Mucosa of stomach (tissue), 1 donor: ENCODE measurements around the gene FLYWCH1.

ENCODE experiments used
- H3K27me3 ChIP-seq: one replicate; pipeline ENCODE4 v1.7.0; 2013; ENCODE audit warnings: mild to moderate bottlenecking, low read length; ENCODE audit not compliant: control insufficient read depth, insufficient read depth
- H3K36me3 ChIP-seq: one replicate; pipeline ENCODE4 v1.7.0; 2013; ENCODE audit warnings: low read length; ENCODE audit not compliant: control insufficient read depth, insufficient read depth
- H3K4me1 ChIP-seq: one replicate; pipeline ENCODE4 v1.7.0; 2013; ENCODE audit warnings: mild to moderate bottlenecking, low read length; ENCODE audit not compliant: control insufficient read depth, insufficient read depth
- H3K4me3 ChIP-seq: one replicate; pipeline ENCODE4 v1.7.0; 2013; ENCODE audit warnings: low read length
- H3K9ac ChIP-seq: one replicate; pipeline ENCODE4 v1.7.0; 2013; ENCODE audit warnings: mild to moderate bottlenecking, low read length, moderate library complexity
- H3K9me3 ChIP-seq: one replicate; pipeline ENCODE4 v1.7.0; 2013; ENCODE audit warnings: mild to moderate bottlenecking, low read length, moderate library complexity; ENCODE audit not compliant: control insufficient read depth
- donor health status: Pancreatic carcinoma.

Gene FLYWCH1

GRCh38 chr16:2980227-2981176 lies 68.8 kb downstream of the FLYWCH1 start, which contains the start of gene PKMYT1:
PKMYT1 (minus strand) TSS chr16:2980446; CDS start chr16:2979657, 789 bp downstream.
- Histone ChIP-seq H3K36me3 (no peaks in the 10 kb centered on the region), H3K27me3 (peaks cover 6% of the 10 kb centered on the region), H3K4me3 (peak within 1 kb of the TSS; percentile 47), H3K9ac (peak within 1 kb of the TSS; percentile 94), H3K4me1 (peaks cover 33% of the 10 kb centered on the region), H3K9me3 (no peaks in the 10 kb centered on the region)

GRCh38 chr16:2981177-2981898 lies 69.6 kb downstream of the FLYWCH1 start:
- Histone ChIP-seq H3K27me3 (peaks cover 11% of the 10 kb centered on the region), H3K9ac (peak overlapping the region; percentile 94), H3K4me3 (peak overlapping the region; percentile 47), H3K4me1 (peaks cover 35% of the 10 kb centered on the region), H3K9me3 (no peaks in the 10 kb centered on the region), H3K36me3 (no peaks in the 10 kb centered on the region)

- Histone ChIP-seq H3K36me3 (no peaks in the 10 kb centered on the region), H3K4me1 (peaks cover 35% of the 10 kb centered on the region), H3K4me3 (no peak overlapping the region), H3K9ac (no peak overlapping the region), H3K27me3 (peaks cover 12% of the 10 kb centered on the region), H3K9me3 (no peaks in the 10 kb centered on the region)
Measured at GRCh38 chr16:2981899-2982250, 70.1 kb downstream of the FLYWCH1 start.

DNA sequence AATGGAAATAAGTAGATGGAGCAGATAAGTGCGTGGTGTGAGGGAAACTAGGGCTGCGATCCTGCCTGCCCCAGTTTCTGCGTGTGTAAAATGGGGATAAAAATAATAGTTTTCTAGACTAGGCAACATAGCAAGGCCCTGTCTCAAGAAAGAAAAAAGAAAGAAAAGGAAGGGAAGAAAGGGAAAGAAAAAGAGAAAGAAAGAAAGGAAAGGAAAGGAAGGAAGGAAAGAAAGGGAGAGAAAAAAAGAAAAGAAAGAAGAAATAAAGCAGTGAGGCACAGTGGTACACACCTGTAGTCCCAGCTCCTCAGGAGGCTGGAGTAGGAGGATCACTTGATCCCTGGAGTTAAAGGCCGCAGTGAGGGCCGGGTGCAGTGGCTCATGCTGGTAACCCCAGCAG lies 70.7 kb downstream of the FLYWCH1 start:
- Histone ChIP-seq H3K4me1 (peaks cover 32% of the 10 kb centered on the region), H3K27me3 (peaks cover 12% of the 10 kb centered on the region), H3K36me3 (no peaks in the 10 kb centered on the region), H3K4me3 (no peak overlapping the region), H3K9me3 (no peaks in the 10 kb centered on the region), H3K9ac (no peak overlapping the region)

DNA sequence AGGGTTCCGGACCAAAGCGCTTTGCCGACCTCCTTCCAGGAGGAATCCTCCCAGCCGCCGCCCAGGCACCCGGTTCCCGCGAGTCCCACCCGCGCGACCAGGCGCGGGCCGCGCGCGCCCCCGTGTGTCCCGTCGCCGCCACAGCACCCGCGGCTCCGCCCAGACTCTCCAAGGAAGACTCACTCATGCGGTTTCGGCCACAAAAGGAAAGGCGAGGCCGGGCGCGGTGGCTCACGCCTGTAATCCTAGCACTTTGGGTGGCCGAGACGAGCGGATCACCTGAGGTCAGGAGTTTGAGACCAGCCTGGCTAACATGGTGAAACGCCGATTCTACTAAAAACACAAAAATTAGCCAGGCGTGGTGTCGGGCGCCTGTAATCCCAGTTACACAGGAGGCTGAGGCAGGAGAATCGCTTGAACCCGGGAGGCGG lies 72.0 kb downstream of the FLYWCH1 start:
- no peaks in the 10 kb centered on the region for H3K36me3 ChIP-seq
- H3K27me3 ChIP-seq: peaks cover 22% of the 10 kb centered on the region
- H3K9ac ChIP-seq: no peak overlapping the region
- H3K9me3 ChIP-seq: no peaks in the 10 kb centered on the region
- no peak overlapping the region for H3K4me3 ChIP-seq
- peaks cover 23% of the 10 kb centered on the region for H3K4me1 ChIP-seq

- Histone ChIP-seq H3K9me3 (no peaks in the 10 kb centered on the region), H3K27me3 (peaks cover 22% of the 10 kb centered on the region), H3K36me3 (no peaks in the 10 kb centered on the region), H3K9ac (no peak overlapping the region), H3K4me3 (no peak overlapping the region), H3K4me1 (peaks cover 19% of the 10 kb centered on the region)
Measured at GRCh38 chr16:2985462-2985861, 73.7 kb downstream of the FLYWCH1 start.

DNA sequence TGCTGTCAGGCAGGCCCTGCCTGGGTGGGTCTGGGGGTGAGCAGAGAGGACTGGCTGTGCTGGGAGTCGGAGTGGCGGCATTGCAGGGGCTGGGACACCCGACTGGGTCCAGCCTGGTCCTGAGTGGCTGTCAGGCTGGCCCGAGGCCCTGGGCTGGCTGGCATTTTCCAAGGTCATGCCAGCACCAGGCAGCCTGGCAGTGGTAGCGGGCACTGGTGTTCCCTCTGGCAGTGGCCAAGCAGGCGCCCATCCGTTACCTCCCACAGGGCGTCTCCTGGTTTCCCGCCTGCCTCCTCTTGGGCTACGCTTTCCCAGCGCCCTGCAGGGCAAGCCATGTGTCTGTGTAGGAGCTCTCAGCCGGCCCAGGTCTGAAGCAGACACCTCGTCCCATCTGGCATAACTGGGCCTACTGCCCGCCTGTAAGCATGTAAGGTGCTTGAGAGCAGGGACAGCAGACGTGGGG lies 74.2 kb downstream of the FLYWCH1 start:
- H3K4me1 ChIP-seq: peaks cover 21% of the 10 kb centered on the region
- no peak overlapping the region for H3K9ac ChIP-seq
- no peak overlapping the region for H3K4me3 ChIP-seq
- no peaks in the 10 kb centered on the region for H3K36me3 ChIP-seq
- H3K27me3 ChIP-seq: peaks cover 22% of the 10 kb centered on the region
- H3K9me3 ChIP-seq: no peaks in the 10 kb centered on the region

- H3K4me3 ChIP-seq: no peak overlapping the region
- peaks cover 22% of the 10 kb centered on the region for H3K27me3 ChIP-seq
- H3K36me3 ChIP-seq: no peaks in the 10 kb centered on the region
- no peak overlapping the region for H3K9ac ChIP-seq
- peaks cover 21% of the 10 kb centered on the region for H3K4me1 ChIP-seq
- no peaks in the 10 kb centered on the region for H3K9me3 ChIP-seq
Measured at GRCh38 chr16:2986623-2987188, 75.0 kb downstream of the FLYWCH1 start.

DNA sequence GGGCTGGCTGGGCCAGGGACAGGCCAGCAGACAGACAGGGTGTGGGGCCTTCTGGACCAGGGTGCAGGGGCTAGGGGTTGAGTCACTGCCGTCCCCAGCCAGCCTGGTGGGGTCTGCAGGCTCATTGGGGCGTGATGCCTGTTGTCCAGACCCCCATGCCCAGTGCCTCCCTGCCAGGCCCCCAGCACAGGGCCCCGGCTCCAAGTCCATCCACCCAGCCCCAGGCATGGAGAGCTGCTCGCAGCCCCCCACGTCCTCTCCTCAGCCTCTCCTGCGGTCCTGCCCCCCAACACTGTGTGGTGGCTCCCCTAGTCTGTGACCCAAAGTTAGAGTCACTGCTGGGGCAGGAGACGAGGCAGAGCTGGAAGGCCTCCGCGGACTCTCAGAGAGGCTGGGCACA lies 75.6 kb downstream of the FLYWCH1 start:
- Histone ChIP-seq H3K27me3 (peaks cover 22% of the 10 kb centered on the region), H3K36me3 (no peaks in the 10 kb centered on the region), H3K9ac (no peak overlapping the region), H3K4me3 (no peak overlapping the region), H3K9me3 (no peaks in the 10 kb centered on the region), H3K4me1 (peaks cover 24% of the 10 kb centered on the region)

DNA sequence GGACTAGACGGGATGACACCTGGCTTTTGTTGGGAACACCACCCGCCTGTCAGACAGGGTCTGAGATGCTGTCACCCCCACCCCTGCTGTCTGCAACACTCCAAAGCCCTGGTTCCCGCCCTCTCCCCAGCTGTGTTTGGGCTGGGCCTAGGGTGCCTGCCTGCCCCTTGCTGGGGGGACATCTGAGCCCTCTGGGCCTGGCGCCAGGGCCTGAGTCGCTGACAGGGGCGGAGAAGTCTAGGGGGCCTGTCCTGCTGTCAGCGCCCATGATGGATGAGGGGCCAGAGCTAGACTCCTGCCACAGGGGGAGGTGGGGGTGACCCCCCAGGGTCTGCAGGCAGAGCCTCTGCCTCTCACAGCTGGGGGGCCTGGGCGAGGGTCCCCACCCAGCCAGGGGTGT lies 76.1 kb downstream of the FLYWCH1 start:
- no peak overlapping the region for H3K4me3 ChIP-seq
- H3K4me1 ChIP-seq: peaks cover 26% of the 10 kb centered on the region
- H3K36me3 ChIP-seq: no peaks in the 10 kb centered on the region
- peaks cover 22% of the 10 kb centered on the region for H3K27me3 ChIP-seq
- H3K9ac ChIP-seq: no peak overlapping the region
- H3K9me3 ChIP-seq: no peaks in the 10 kb centered on the region

DNA sequence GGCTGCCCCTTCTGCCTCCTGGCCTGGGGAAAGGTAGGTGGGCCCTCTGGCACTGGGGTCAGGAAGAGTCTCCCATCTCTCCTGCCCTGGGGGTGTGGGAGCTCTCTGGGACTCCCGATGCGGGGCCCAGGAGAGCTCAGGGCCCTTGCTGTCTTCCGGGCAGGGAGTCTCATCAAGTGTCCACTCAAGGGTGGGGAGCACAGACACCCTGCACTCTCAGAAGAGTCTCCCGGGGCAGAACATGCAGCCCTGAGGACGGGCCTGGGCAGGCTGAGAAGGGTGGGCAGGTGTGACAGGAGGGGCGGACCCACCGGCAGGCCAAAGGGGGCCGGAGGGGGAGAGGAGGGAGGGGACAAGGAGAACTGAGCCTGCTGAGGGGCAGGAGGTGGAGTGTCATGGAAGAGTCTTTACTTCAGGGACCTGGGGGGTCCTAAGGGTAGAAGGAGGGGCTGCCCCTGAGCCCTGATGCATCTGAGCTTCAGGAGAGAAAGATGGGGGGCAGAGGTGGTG lies 76.9 kb downstream of the FLYWCH1 start:
- no peak overlapping the region for H3K9ac ChIP-seq
- H3K36me3 ChIP-seq: no peaks in the 10 kb centered on the region
- H3K4me1 ChIP-seq: peaks cover 26% of the 10 kb centered on the region
- peaks cover 22% of the 10 kb centered on the region for H3K27me3 ChIP-seq
- H3K4me3 ChIP-seq: no peak overlapping the region
- no peaks in the 10 kb centered on the region for H3K9me3 ChIP-seq
